T-helper 17 cell (primary cell): ENCODE measurements around the gene TRIM3. TPM values are rescaled to one million over a fixed set of nuclear protein-coding genes. Genes with fewer than 3 reads are reported as not detected.
A peak's percentile ranks its signal among the peaks of the same experiment; 100 is the strongest.

Experiments
- ATAC-seq: fragments of 150-1000 bp; cut with Tn5 transposase; 2 replicates; pipeline ENCODE4 v1.10.0; 2021; ENCODE audit warnings: mild to moderate bottlenecking, moderate library complexity
- DNase-seq, 3 donors: peaks; one replicate each; pipeline versions ENCODE4 v3.0.0 to v3.0.0-alpha.2; 2020 to 2021
- H3K9me3 ChIP-seq: one replicate; pipeline ENCODE4 v1.7.0; 2013; ENCODE audit warnings: low read length, mild to moderate bottlenecking; ENCODE audit not compliant: control insufficient read depth, poor library complexity, severe bottlenecking
- H3K27ac Mint-ChIP-seq: one replicate; pipeline ENCODE4 v1.8.0; 2022; ENCODE audit warnings: mild to moderate bottlenecking, moderate library complexity, mixed read lengths
- H3K27me3 Mint-ChIP-seq: one replicate; pipeline ENCODE4 v1.8.0; 2022; ENCODE audit warnings: mixed read lengths
- H3K36me3 Mint-ChIP-seq: one replicate; pipeline ENCODE4 v1.8.0; 2022; ENCODE audit warnings: low read depth, mixed read lengths
- H3K4me1 Mint-ChIP-seq: one replicate; pipeline ENCODE4 v1.8.0; 2022; ENCODE audit warnings: mild to moderate bottlenecking, mixed read lengths
- H3K4me3 Mint-ChIP-seq: one replicate; pipeline ENCODE4 v1.8.0; 2022; ENCODE audit warnings: mild to moderate bottlenecking, moderate library complexity, mixed read lengths
- total RNA-seq, 4 donors: library from RNA in 2 of 4; stranded (reverse) in 2 of 4; gene quantifications; one replicate each; pipeline ENCODE4 v1.2.3 and lab custom pipeline; 2022 to 2026

The TRIM3 gene
- total RNA-seq, 2 donors from 2014 or later, result 14.2 to 21.4 TPM

GRCh38 chr11:6400431-6401345 is 73.1 kb downstream of the TRIM3 start:
- no peaks in the 10 kb centered on the region for H3K9me3 ChIP-seq
- H3K27ac Mint-ChIP-seq, result peak overlapping the region; percentile 69
- H3K4me3 Mint-ChIP-seq, result peak overlapping the region; percentile 75
- peaks cover 51% of the 10 kb centered on the region for H3K4me1 Mint-ChIP-seq
- ATAC-seq, result no peak
- H3K27me3 Mint-ChIP-seq, result no peaks in the 10 kb centered on the region
- H3K36me3 Mint-ChIP-seq, result peaks cover 9% of the 10 kb centered on the region
- DNase-seq, result no peak

Other genes with a start within 250 kb of the TRIM3 start
- 10 to 100 TPM; 27.6 to 33.8 TPM for gene FHIP1B, start 239.3 kb downstream of the TRIM3 start, total RNA-seq
- gene CNGA4, start 234.9 kb downstream of the TRIM3 start, total RNA-seq, result under 1 TPM; 0.15 to 0.23 TPM
- gene CCKBR, start 214.1 kb downstream of the TRIM3 start, total RNA-seq, result not detected
- gene CAVIN3, start 153.4 kb downstream of the TRIM3 start, total RNA-seq, result not detected
- gene SMPD1, start 83.5 kb downstream of the TRIM3 start, total RNA-seq, result 10 to 100 TPM; 25.3 to 32.9 TPM
- 10 to 100 TPM; 60.0 to 63.3 TPM for gene APBB1, start 54.8 kb downstream of the TRIM3 start, total RNA-seq
- under 1 TPM; 0.47 to 0.86 TPM for gene HPX, start 33.0 kb downstream of the TRIM3 start, total RNA-seq
- 10 to 100 TPM; 53.3 to 58.6 TPM for gene ARFIP2, start 7.4 kb upstream of the TRIM3 start, total RNA-seq
- gene TIMM10B, start 7.6 kb upstream of the TRIM3 start, total RNA-seq, result 10 to 100 TPM; 44.5 to 52.3 TPM
- gene DNHD1, start 23.3 kb upstream of the TRIM3 start, total RNA-seq, result 10 to 100 TPM; 27.5 to 39.9 TPM
- 10 to 100 TPM; 18.5 to 26.7 TPM for gene RRP8, start 129.7 kb upstream of the TRIM3 start, total RNA-seq
- gene ILK, start 129.8 kb upstream of the TRIM3 start, total RNA-seq, result 10 to 100 TPM; 70.2 to 70.6 TPM
- 100 to 1,000 TPM; 124 to 132 TPM for gene TAF10, start 138.3 kb upstream of the TRIM3 start, total RNA-seq
- gene TPP1, start 145.5 kb upstream of the TRIM3 start, total RNA-seq, result 10 to 100 TPM; 77.1 to 84.6 TPM
- 1 to 10 TPM; 1.8 to 8.0 TPM for gene DCHS1, start 181.9 kb upstream of the TRIM3 start, total RNA-seq
- 10 to 100 TPM; 10.9 TPM for gene MRPL17, start 209.4 kb upstream of the TRIM3 start, total RNA-seq